ENCODE data around the gene SH2D5. TPM values are rescaled to one million over a fixed set of nuclear protein-coding genes. Genes with fewer than 3 reads are reported as not detected.

The SH2D5 gene
- total RNA-seq, 2 experiments from 2014 or later: 0.15 to 0.29 TPM

GRCh38 chr1:20705203-20705755 is 27.2 kb downstream of the SH2D5 start:
- Mint-ChIP-seq H3K27me3 (ENCODE audit: low read depth) (no peaks in the 10 kb centered on the region), H3K36me3 (ENCODE audit: low read depth) (no peaks in the 10 kb centered on the region), H3K4me1 (ENCODE audit: low read depth) (no peaks in the 10 kb centered on the region), H3K27ac (no peak overlapping the region), H3K9me3 (no peaks in the 10 kb centered on the region), H3K4me3 (no peak overlapping the region)
- CTCF ChIA-PET: no interaction called here
- no peak for DNase-seq
- intact Hi-C loops (cut with micrococcal nuclease): no loop called here

GRCh38 chr1:20704390-20705202 is 27.9 kb downstream of the SH2D5 start:
- intact Hi-C loops (cut with micrococcal nuclease): no loop called here
- no peaks in the 10 kb centered on the region for H3K36me3 Mint-ChIP-seq (ENCODE audit: low read depth)
- H3K27ac Mint-ChIP-seq: no peak overlapping the region
- no peak overlapping the region for H3K4me3 Mint-ChIP-seq
- H3K27me3 Mint-ChIP-seq (ENCODE audit: low read depth): no peaks in the 10 kb centered on the region
- DNase-seq: no peak
- CTCF ChIA-PET: no interaction called here
- H3K9me3 Mint-ChIP-seq: no peaks in the 10 kb centered on the region
- no peaks in the 10 kb centered on the region for H3K4me1 Mint-ChIP-seq (ENCODE audit: low read depth)

- no peaks in the 10 kb centered on the region for H3K36me3 Mint-ChIP-seq (ENCODE audit: low read depth)
These were observed 29.3 kb downstream of the SH2D5 start for GRCh38 chr1:20703124-20703756.

GRCh38 chr1:20702416-20702815 is 30.1 kb downstream of the SH2D5 start:
- Mint-ChIP-seq H3K27me3 (ENCODE audit: low read depth) (no peaks in the 10 kb centered on the region), H3K36me3 (ENCODE audit: low read depth) (no peaks in the 10 kb centered on the region), H3K4me1 (ENCODE audit: low read depth) (no peaks in the 10 kb centered on the region), H3K27ac (no peak overlapping the region), H3K4me3 (no peak overlapping the region), H3K9me3 (no peaks in the 10 kb centered on the region)
- CTCF ChIA-PET: interaction anchor here (1.0 to 1.2 kb wide), 2 partner anchors 19 to 493 kb away, joined by 3 to 5 read pairs; no protein-coding TSS in a partner anchor
- intact Hi-C loops (cut with micrococcal nuclease): no loop called here
- peak; percentile 23 for DNase-seq

More at GRCh38 chr1:20703124-20703756, 29.3 kb downstream of the SH2D5 start:
- DNase-seq: no peak
- H3K27me3 Mint-ChIP-seq (ENCODE audit: low read depth): no peaks in the 10 kb centered on the region
- H3K27ac Mint-ChIP-seq: no peak overlapping the region
- CTCF ChIA-PET: no interaction called here
- no peak overlapping the region for H3K4me3 Mint-ChIP-seq
- intact Hi-C loops (cut with micrococcal nuclease): no loop called here
- H3K4me1 Mint-ChIP-seq (ENCODE audit: low read depth): no peaks in the 10 kb centered on the region
- no peaks in the 10 kb centered on the region for H3K9me3 Mint-ChIP-seq

GRCh38 chr1:20701847-20702246 is 30.7 kb downstream of the SH2D5 start:
- intact Hi-C loops (cut with micrococcal nuclease): no loop called here
- H3K4me3 Mint-ChIP-seq: no peak overlapping the region
- H3K36me3 Mint-ChIP-seq (ENCODE audit: low read depth): no peaks in the 10 kb centered on the region
- peaks cover 3% of the 10 kb centered on the region for H3K4me1 Mint-ChIP-seq (ENCODE audit: low read depth)
- no peak overlapping the region for H3K27ac Mint-ChIP-seq
- no peak for DNase-seq
- H3K9me3 Mint-ChIP-seq: no peaks in the 10 kb centered on the region
- H3K27me3 Mint-ChIP-seq (ENCODE audit: low read depth): no peaks in the 10 kb centered on the region
- CTCF ChIA-PET: interaction anchor here (1.0 to 1.2 kb wide), 2 partner anchors 20 to 494 kb away, joined by 3 to 5 read pairs; no protein-coding TSS in a partner anchor

GRCh38 chr1:20701446-20701845 is 31.1 kb downstream of the SH2D5 start:
- intact Hi-C loops (cut with micrococcal nuclease): no loop called here
- Mint-ChIP-seq H3K27ac (no peak overlapping the region), H3K9me3 (no peaks in the 10 kb centered on the region), H3K27me3 (ENCODE audit: low read depth) (no peaks in the 10 kb centered on the region), H3K36me3 (ENCODE audit: low read depth) (no peaks in the 10 kb centered on the region), H3K4me3 (no peak overlapping the region), H3K4me1 (ENCODE audit: low read depth) (peaks cover 5% of the 10 kb centered on the region)
- DNase-seq: no peak
- CTCF ChIA-PET: interaction anchor here (1.2 kb wide), 1 partner anchor 20 kb away, joined by 3 read pairs; no protein-coding TSS in a partner anchor

- DNase-seq: no peak
- no peaks in the 10 kb centered on the region for H3K36me3 Mint-ChIP-seq (ENCODE audit: low read depth)
- CTCF ChIA-PET: no interaction called here
- H3K4me1 Mint-ChIP-seq (ENCODE audit: low read depth): peaks cover 5% of the 10 kb centered on the region
- H3K9me3 Mint-ChIP-seq: no peaks in the 10 kb centered on the region
- H3K27ac Mint-ChIP-seq: no peak overlapping the region
- intact Hi-C loops (cut with micrococcal nuclease): no loop called here
- H3K4me3 Mint-ChIP-seq: no peak overlapping the region
- H3K27me3 Mint-ChIP-seq (ENCODE audit: low read depth): no peaks in the 10 kb centered on the region
These were observed 31.8 kb downstream of the SH2D5 start for GRCh38 chr1:20700636-20701215.

- intact Hi-C loops (cut with micrococcal nuclease): loop anchor here (5.0 kb wide), 1 partner anchor 233 kb away; no protein-coding TSS in a partner anchor
- Mint-ChIP-seq H3K27ac (no peak overlapping the region), H3K36me3 (ENCODE audit: low read depth) (no peaks in the 10 kb centered on the region), H3K9me3 (no peaks in the 10 kb centered on the region), H3K4me3 (no peak overlapping the region), H3K27me3 (ENCODE audit: low read depth) (no peaks in the 10 kb centered on the region), H3K4me1 (ENCODE audit: low read depth) (peaks cover 5% of the 10 kb centered on the region)
- CTCF ChIA-PET: interaction anchor here (0.6 to 4.9 kb wide), 5 partner anchors 23 to 496 kb away, joined by 3 to 73 read pairs (median 3); no protein-coding TSS in a partner anchor
- DNase-seq: no peak
These were observed 32.9 kb downstream of the SH2D5 start for GRCh38 chr1:20699558-20699957.

GRCh38 chr1:20698195-20698910 is 34.1 kb downstream of the SH2D5 start:
- Mint-ChIP-seq H3K27ac (no peak overlapping the region), H3K4me1 (ENCODE audit: low read depth) (peaks cover 5% of the 10 kb centered on the region), H3K9me3 (no peaks in the 10 kb centered on the region), H3K27me3 (ENCODE audit: low read depth) (no peaks in the 10 kb centered on the region), H3K4me3 (no peak overlapping the region), H3K36me3 (ENCODE audit: low read depth) (no peaks in the 10 kb centered on the region)
- intact Hi-C loops (cut with micrococcal nuclease): loop anchor here (5.0 kb wide), 1 partner anchor 234 kb away; no protein-coding TSS in a partner anchor
- DNase-seq: no peak
- CTCF ChIA-PET: interaction anchor here (0.6 to 4.9 kb wide), 4 partner anchors 33 to 497 kb away, joined by 3 to 73 read pairs (median 4); no protein-coding TSS in a partner anchor

GRCh38 chr1:20697563-20697962 is 34.9 kb downstream of the SH2D5 start:
- no peaks in the 10 kb centered on the region for H3K9me3 Mint-ChIP-seq
- intact Hi-C loops (cut with micrococcal nuclease): loop anchor here (5.0 kb wide), 1 partner anchor 235 kb away; no protein-coding TSS in a partner anchor
- H3K4me1 Mint-ChIP-seq (ENCODE audit: low read depth): peaks cover 5% of the 10 kb centered on the region
- no peaks in the 10 kb centered on the region for H3K27me3 Mint-ChIP-seq (ENCODE audit: low read depth)
- DNase-seq: no peak
- no peak overlapping the region for H3K4me3 Mint-ChIP-seq
- H3K27ac Mint-ChIP-seq: no peak overlapping the region
- H3K36me3 Mint-ChIP-seq (ENCODE audit: low read depth): no peaks in the 10 kb centered on the region
- CTCF ChIA-PET: interaction anchor here (0.9 to 4.9 kb wide), 14 partner anchors 10 to 706 kb away, joined by 3 to 73 read pairs (median 4); partner anchors contain the start of gene SH2D5

GRCh38 chr1:20696397-20697333 is 35.8 kb downstream of the SH2D5 start:
- intact Hi-C loops (cut with micrococcal nuclease): loop anchor here (1.0 to 5.0 kb wide), 3 partner anchors 37 to 499 kb away; no protein-coding TSS in a partner anchor
- H3K27me3 Mint-ChIP-seq (ENCODE audit: low read depth): no peaks in the 10 kb centered on the region
- H3K4me1 Mint-ChIP-seq (ENCODE audit: low read depth): peaks cover 5% of the 10 kb centered on the region
- H3K4me3 Mint-ChIP-seq: peak overlapping the region; percentile 77
- CTCF ChIA-PET: interaction anchor here (0.6 to 4.9 kb wide), 37 partner anchors 11 to 1257 kb away, joined by 3 to 73 read pairs (median 3); partner anchors contain the start of gene SH2D5
- H3K36me3 Mint-ChIP-seq (ENCODE audit: low read depth): no peaks in the 10 kb centered on the region
- H3K27ac Mint-ChIP-seq: peak overlapping the region; percentile 50
- peak; percentile 86 for DNase-seq
- no peaks in the 10 kb centered on the region for H3K9me3 Mint-ChIP-seq

Data from activated naive CD4-positive, alpha-beta T cell treated with anti-CD3 and anti-CD28 coated beads for 36 hours (primary cell).